ENCODE data around the gene PCDHA1. TPM values are rescaled to one million over a fixed set of nuclear protein-coding genes. Genes with fewer than 3 reads are reported as not detected.

Gene PCDHA1
- total RNA-seq, 1 donor from 2014 or later, result not detected

DNA sequence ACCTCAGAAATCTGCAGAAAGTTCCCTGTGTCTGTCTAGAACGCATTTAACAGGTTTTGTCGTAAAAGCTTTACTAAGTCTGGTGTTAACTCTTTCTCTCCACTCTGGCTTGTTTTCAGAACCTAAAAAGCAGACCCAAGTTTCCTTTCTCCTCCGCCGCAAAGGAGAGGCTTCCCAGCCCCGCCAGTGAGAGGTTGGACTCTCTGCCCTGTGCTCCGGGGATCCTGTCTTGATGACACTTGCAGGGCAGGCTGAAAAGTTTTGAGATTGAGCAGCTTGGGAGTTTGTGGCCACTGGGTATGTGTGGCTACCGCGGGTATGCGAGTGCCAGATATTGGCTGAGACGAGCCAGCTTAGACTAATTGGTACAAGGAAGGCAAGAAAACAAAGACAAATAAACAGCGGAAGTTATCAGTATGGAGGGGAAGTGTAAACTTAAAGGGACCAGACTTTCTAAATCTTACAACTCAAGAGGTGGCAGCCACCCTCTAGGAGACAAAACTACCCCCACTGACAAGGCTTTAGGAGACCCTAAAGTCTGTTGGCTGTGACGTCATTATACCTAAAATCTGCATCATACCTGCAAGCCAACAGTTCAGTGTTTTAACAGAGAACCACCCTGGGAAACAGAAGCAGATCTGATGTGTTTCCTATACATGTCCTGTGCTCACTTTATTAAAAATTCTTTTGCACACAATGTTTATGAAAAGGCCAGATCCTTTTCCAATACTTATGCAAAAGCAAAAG, 224.3 kb downstream of the PCDHA1 start:
- TF ChIP-seq, protein P1, sequence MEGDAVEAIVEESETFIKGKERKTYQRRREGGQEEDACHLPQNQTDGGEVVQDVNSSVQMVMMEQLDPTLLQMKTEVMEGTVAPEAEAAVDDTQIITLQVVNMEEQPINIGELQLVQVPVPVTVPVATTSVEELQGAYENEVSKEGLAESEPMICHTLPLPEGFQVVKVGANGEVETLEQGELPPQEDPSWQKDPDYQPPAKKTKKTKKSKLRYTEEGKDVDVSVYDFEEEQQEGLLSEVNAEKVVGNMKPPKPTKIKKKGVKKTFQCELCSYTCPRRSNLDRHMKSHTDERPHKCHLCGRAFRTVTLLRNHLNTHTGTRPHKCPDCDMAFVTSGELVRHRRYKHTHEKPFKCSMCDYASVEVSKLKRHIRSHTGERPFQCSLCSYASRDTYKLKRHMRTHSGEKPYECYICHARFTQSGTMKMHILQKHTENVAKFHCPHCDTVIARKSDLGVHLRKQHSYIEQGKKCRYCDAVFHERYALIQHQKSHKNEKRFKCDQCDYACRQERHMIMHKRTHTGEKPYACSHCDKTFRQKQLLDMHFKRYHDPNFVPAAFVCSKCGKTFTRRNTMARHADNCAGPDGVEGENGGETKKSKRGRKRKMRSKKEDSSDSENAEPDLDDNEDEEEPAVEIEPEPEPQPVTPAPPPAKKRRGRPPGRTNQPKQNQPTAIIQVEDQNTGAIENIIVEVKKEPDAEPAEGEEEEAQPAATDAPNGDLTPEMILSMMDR (conservative IDR thresholded peaks at IDR 0.05), result no peak
- Mint-ChIP-seq H3K4me1 (no peaks in the 10 kb centered on the region), H3K9me3 (no peaks in the 10 kb centered on the region), H3K27ac (ENCODE audit: unreplicated experiment) (peak overlapping the region; percentile 86), H3K4me3 (no peak overlapping the region), H3K27me3 (ENCODE audit: low read depth) (no peaks in the 10 kb centered on the region), H3K36me3 (ENCODE audit: low read depth) (peaks cover 15% of the 10 kb centered on the region)
- DNase-seq (ENCODE audit: low read depth, low spot score), result no peak

DNA sequence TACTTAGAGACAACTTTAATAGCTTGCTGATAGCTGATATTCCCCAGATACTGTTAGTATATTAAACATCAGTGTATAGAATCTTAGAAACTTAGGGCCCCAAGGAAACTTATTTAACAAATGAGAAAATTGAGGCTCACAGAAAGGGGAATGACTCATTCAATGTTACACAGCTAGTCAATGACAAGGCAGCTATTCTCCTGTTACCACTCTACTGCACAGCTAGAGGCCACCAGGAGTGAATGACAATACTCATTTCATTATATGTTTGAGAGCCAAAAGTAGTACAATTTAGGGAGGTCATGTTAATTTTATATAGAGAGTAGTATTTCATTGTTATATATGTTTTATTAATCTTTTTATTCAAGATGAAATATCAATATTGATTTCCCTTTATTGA, 232.0 kb downstream of the PCDHA1 start:
- Mint-ChIP-seq H3K36me3 (ENCODE audit: low read depth) (no peaks in the 10 kb centered on the region), H3K4me1 (no peaks in the 10 kb centered on the region), H3K4me3 (no peak overlapping the region), H3K9me3 (no peaks in the 10 kb centered on the region), H3K27me3 (ENCODE audit: low read depth) (no peaks in the 10 kb centered on the region), H3K27ac (ENCODE audit: unreplicated experiment) (no peak overlapping the region)
- TF ChIP-seq, protein P1 (conservative IDR thresholded peaks at IDR 0.05), result no peak
- DNase-seq (ENCODE audit: low read depth, low spot score), result no peak

DNA sequence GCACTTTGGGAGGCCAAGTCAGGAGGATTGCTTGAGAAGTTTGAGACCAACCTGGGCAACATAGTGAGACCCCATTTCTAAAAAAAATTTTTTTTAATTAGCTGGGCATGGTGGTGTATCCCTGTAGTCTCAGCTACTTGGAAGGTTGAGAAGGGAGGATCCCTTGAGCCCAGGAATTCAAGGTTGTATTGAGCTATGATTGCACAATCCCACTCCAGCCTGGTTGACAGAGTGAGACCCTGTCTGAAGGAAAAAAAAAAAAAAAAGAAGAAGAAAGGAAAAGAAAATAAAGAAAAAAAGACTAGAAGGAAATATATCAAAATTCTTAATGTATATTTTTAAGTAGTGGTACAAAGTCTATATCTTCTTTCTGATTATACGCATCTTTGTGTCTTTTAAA, 236.4 kb downstream of the PCDHA1 start:
- no peaks in the 10 kb centered on the region for H3K36me3 Mint-ChIP-seq (ENCODE audit: low read depth)
- peaks cover 4% of the 10 kb centered on the region for H3K9me3 Mint-ChIP-seq
- no peak overlapping the region for H3K27ac Mint-ChIP-seq (ENCODE audit: unreplicated experiment)
- no peak for DNase-seq (ENCODE audit: low read depth, low spot score)
- no peaks in the 10 kb centered on the region for H3K4me1 Mint-ChIP-seq
- H3K4me3 Mint-ChIP-seq, result no peak overlapping the region
- TF ChIP-seq, protein P1 (conservative IDR thresholded peaks at IDR 0.05), result no peak
- no peaks in the 10 kb centered on the region for H3K27me3 Mint-ChIP-seq (ENCODE audit: low read depth)

GRCh38 chr5:141031006-141031405, 245.1 kb downstream of the PCDHA1 start:
- no peaks in the 10 kb centered on the region for H3K9me3 Mint-ChIP-seq
- no peak overlapping the region for H3K27ac Mint-ChIP-seq (ENCODE audit: unreplicated experiment)
- H3K36me3 Mint-ChIP-seq (ENCODE audit: low read depth), result no peaks in the 10 kb centered on the region
- no peaks in the 10 kb centered on the region for H3K4me1 Mint-ChIP-seq
- TF ChIP-seq, protein P1 (conservative IDR thresholded peaks at IDR 0.05), result no peak
- no peak for DNase-seq (ENCODE audit: low read depth, low spot score)
- no peak overlapping the region for H3K4me3 Mint-ChIP-seq
- H3K27me3 Mint-ChIP-seq (ENCODE audit: low read depth), result no peaks in the 10 kb centered on the region

- DNase-seq (ENCODE audit: low read depth, low spot score), result no peak
- H3K27ac Mint-ChIP-seq (ENCODE audit: unreplicated experiment), result no peak overlapping the region
- TF ChIP-seq, protein P1 (conservative IDR thresholded peaks at IDR 0.05), result no peak
- H3K27me3 Mint-ChIP-seq (ENCODE audit: low read depth), result peaks cover 2% of the 10 kb centered on the region
- no peak overlapping the region for H3K4me3 Mint-ChIP-seq
- no peaks in the 10 kb centered on the region for H3K36me3 Mint-ChIP-seq (ENCODE audit: low read depth)
- H3K4me1 Mint-ChIP-seq, result no peaks in the 10 kb centered on the region
- H3K9me3 Mint-ChIP-seq, result no peaks in the 10 kb centered on the region
Observed at GRCh38 chr5:141032626-141033025, 246.7 kb downstream of the PCDHA1 start.

All from neural crest cell (in vitro differentiated cells).